ENCODE measurements around the gene RRAGB. TPM values are rescaled to one million over a fixed set of nuclear protein-coding genes. Genes with fewer than 3 reads are reported as not detected.

The RRAGB gene, protein sequence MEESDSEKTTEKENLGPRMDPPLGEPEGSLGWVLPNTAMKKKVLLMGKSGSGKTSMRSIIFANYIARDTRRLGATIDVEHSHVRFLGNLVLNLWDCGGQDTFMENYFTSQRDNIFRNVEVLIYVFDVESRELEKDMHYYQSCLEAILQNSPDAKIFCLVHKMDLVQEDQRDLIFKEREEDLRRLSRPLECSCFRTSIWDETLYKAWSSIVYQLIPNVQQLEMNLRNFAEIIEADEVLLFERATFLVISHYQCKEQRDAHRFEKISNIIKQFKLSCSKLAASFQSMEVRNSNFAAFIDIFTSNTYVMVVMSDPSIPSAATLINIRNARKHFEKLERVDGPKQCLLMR
- 10.4 and 12.5 TPM in 2 replicates for total RNA-seq

DNA sequence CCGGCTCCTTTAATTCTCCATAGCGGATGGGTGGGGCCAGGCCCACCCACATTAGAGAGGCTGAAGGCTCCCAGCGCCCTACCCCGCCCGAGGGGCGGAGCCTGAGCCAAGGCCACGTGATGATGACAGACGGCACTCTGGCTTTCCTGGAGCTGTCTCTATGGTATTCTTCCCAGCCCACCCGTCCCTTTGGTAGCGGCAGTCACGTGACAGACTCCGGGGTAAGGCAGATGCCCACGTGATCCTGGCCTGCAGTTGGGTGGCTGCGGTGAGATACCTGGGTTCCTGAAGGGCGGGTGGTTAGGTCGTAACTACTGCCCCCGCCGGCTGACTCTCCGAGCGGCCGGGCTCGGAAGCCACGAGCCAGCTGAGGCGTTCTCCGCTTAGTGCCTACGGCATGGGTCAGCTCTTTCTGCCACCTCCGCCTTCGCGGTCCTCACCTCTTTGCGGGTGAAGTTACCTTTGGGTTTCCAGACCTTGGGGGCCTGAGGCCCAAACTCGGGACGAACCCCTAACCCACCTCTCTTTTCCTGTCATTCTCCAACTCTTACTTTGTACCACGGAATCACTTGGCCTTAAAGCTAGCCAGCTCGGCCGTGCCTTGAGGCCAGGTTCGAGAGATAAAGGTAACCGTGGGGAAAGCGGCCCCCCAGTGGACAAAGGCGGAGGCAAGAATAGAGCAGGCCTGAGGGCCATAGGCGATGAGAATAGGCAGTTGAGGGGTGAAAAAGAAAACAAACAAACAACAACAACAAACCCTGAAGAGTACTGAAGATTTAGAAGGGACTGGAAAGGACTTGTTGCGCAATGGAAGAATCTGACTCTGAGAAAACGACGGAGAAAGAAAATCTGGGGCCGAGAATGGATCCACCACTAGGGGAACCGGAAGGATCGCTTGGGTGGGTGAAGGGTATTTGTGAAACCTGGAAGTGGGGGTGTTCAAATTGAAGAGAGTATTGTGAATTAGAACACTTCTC lies at the start of gene RRAGB:
Gene RRAGB, plus strand, starts transcription at position 229 of the 977 bp plus-strand sequence. Its CDS starts 579 bp downstream, at position 808.

Other genes starting within 250 kb of the RRAGB start
- 1.2 and 2.2 TPM in 2 replicates for gene USP51, start 227.9 kb upstream of the RRAGB start, total RNA-seq
- gene FOXR2, start 94.3 kb upstream of the RRAGB start, total RNA-seq = not detected in 2 replicates